ENCODE measurements around the gene ATOX1.

Gene ATOX1

GRCh38 chr5:151770383-151771258 lies 12.2 kb upstream of the ATOX1 start:
- peak; percentile 74 for DNase-seq (ENCODE audit: low spot score)

- no peak for DNase-seq (ENCODE audit: low spot score)
These were observed 8.5 kb upstream of the ATOX1 start for GRCh38 chr5:151766975-151767374.

GRCh38 chr5:151764801-151765200 lies 6.4 kb upstream of the ATOX1 start:
- DNase-seq (ENCODE audit: low spot score): no peak

- peak; percentile 31 for DNase-seq (ENCODE audit: low spot score)
These were observed 346 bp downstream of the ATOX1 start for GRCh38 chr5:151758141-151758429.

- peak; percentile 36 for DNase-seq (ENCODE audit: low spot score)
These were observed 944 bp downstream of the ATOX1 start for GRCh38 chr5:151757233-151758140.

- DNase-seq (ENCODE audit: low spot score): no peak
These were observed 3.0 kb downstream of the ATOX1 start for GRCh38 chr5:151755383-151755782.

- no peak for DNase-seq (ENCODE audit: low spot score)
These were observed 6.8 kb downstream of the ATOX1 start for GRCh38 chr5:151751593-151751992.

- DNase-seq (ENCODE audit: low spot score): no peak
These were observed 7.3 kb downstream of the ATOX1 start for GRCh38 chr5:151751091-151751490.

DNA sequence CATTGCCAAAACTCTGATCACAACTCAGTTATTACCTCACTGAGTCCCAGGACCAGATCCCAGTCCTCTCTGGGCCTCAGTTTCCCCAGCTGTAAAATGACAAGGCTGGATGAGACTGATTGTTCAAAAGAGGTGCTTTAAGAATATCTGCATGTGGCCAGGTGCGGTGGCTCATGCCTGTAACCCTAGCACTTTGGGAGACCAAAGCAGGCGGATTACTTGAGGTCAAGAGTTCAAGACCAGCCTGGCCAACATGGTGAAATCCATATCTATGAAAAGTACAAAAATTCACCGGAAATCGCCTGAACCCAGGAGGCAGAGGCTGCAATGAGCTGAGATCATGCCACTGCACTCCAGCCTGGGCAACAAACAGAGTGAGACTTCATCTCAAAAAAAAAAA lies 8.3 kb downstream of the ATOX1 start:
- no peak for DNase-seq (ENCODE audit: low spot score)

GRCh38 chr5:151745071-151745705 lies 13.2 kb downstream of the ATOX1 start:
- peak; percentile 59 for DNase-seq (ENCODE audit: low spot score)

GRCh38 chr5:151743530-151743929 lies 14.9 kb downstream of the ATOX1 start:
- DNase-seq (ENCODE audit: low spot score): no peak

DNA sequence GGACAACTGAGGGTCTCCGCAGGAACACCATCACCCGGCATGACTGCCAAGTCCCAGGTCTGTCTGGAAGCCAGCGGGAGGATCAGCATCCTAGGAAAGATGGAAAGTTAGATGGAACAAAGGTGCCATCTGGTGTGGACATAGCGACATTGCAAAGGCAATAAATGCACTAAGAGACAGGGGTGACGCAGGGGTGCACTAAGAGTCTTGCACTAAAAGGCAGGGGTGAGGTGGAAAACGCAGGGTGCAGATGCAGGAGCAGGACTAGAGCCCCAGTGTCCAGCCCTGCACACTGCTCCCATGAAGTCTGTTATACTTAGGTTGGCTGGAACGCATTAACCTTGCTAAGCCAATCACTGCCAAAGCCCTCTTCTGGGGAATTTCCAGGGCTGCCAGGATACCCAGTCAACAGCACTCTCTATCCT lies 15.5 kb downstream of the ATOX1 start:
- DNase-seq (ENCODE audit: low spot score): peak; percentile 53

DNA sequence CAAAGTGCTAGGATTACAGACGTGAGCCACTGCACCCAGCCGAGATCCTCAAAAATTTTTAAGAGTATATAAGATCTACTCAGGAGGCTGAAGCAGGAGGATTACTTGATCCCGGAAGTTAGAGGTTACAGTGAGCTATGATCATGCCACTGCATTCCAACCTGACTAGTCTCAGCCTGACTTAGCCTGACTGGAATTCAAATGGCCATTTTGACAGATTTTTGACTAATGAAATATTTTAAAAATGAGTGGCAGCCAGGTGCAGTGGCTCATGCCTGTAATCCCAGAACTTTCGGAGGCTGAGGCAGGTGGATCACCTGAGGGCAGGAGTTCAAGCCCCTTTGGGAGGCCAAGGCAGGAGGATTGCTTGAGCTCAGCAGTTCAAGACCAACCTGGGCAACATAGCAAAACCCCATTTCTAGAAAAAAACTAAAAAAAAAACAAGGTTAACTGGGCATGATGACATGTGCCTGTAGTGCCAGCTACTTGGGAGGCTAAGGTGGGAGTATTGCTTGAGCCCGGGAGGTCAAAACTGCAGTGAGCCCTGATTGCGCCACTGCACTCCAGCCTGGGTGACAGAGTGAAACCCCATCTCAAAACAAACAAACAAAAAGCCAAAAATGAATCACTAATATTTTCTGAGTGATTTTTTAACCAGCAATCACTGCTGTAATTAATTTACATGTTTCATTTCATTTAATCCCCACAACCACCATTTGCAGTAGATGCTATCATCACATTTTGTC lies 16.6 kb downstream of the ATOX1 start:
- DNase-seq (ENCODE audit: low spot score): no peak

- no peak for DNase-seq (ENCODE audit: low spot score)
These were observed 17.5 kb downstream of the ATOX1 start for GRCh38 chr5:151740958-151741373.

- peak; percentile 73 for DNase-seq (ENCODE audit: low spot score)
These were observed 18.0 kb downstream of the ATOX1 start for GRCh38 chr5:151740336-151740942.

GRCh38 chr5:151739939-151740335 lies 18.5 kb downstream of the ATOX1 start:
- DNase-seq (ENCODE audit: low spot score): peak; percentile 69

DNA sequence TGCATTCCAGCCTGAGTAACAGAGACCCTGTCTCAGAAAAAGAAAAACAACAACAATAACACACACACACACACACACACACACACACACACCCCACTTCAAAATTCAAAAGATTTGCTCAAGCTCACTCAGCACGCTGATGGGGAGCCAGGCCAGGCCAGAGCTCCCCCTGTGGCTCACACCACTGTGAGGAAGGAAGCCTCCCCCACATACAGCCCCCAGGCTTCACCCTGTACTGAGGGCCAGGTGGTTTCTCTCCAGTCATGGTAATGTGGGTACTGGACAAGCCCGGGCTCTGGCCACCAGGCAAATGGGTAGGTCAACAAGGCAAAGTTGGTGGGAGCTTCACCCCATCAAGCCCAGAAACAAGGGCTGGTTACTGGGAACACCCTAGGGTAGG lies 19.0 kb downstream of the ATOX1 start:
- DNase-seq (ENCODE audit: low spot score): no peak

- no peak for DNase-seq (ENCODE audit: low spot score)
These were observed 20.1 kb downstream of the ATOX1 start for GRCh38 chr5:151738125-151738848.

GRCh38 chr5:151737431-151737830 lies 21.0 kb downstream of the ATOX1 start:
- DNase-seq (ENCODE audit: low spot score): no peak

DNA sequence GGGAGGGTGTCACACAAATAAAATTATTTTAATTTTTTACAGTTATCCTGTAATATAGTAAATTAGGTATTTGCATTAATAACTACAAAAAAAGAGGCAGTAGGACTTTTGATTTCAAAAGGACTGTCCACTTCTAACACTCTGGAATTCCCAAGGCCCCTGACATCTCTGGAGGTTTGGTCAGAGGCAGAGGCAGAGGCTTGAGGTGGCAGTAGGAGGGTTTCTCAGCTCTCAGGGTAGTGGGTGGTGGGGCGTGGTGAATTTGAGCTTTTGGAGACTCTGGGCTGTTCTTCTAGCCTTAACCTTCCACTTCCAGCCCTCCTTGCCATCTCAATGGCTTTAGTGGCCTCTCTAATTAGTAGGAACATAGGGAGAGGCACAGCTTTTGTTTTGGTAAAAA lies 22.8 kb downstream of the ATOX1 start:
- no peak for DNase-seq (ENCODE audit: low spot score)

GRCh38 chr5:151734064-151734408 lies 24.4 kb downstream of the ATOX1 start:
- no peak for DNase-seq (ENCODE audit: low spot score)

All from AG08396 (cell line).